GM12878 (cell line): ENCODE results near the gene GRIFIN. TPM values are rescaled to one million over a fixed set of nuclear protein-coding genes. Genes with fewer than 3 reads are reported as not detected.

ENCODE experiments used
- ATAC-seq: fragments of 200-7000 bp; cut with Tn5 transposase; 3 replicates; pipeline ENCODE4 v1.9.1; 2020; ENCODE audit warnings: mild to moderate bottlenecking, moderate library complexity
- BruUV-seq: library from RNA; stranded (reverse); fragments of 400-500 nt; replicated peaks from 2 replicates; lab custom pipeline; 2021; lab: Mats Ljungman, UMichigan
- CTCF ChIA-PET: fragments of 300-600 bp; sonication (Branson Sonifier 250); formaldehyde crosslinking; extraction: SDS; loops from one replicate; lab custom pipeline; 2021; ENCODE audit warnings: inconsistent platforms; lab: Yijun Ruan, JAX
- POLR2A ChIA-PET: fragments of 350-600 bp; formaldehyde crosslinking; extraction: SDS; loops from one replicate; lab custom pipeline; 2021; ENCODE audit warnings: inconsistent platforms; lab: Charles Lee
- RAD21 ChIA-PET: fragments of 300-600 bp; sonication (Branson Sonifier 250); formaldehyde crosslinking; loops from one replicate; lab custom pipeline; 2023; ENCODE audit warnings: antibody characterized with exemption; ENCODE audit not compliant: unreplicated experiment; lab: Charles Lee
- SMC1A ChIA-PET: fragments of 300-600 bp; sonication (Branson Sonifier 250); formaldehyde crosslinking; loops from one replicate; lab custom pipeline; 2023; ENCODE audit not compliant: unreplicated experiment, uncharacterized antibody; lab: Charles Lee
- DNase-seq: peaks from one replicate; pipeline ENCODE4 v3.0.0-alpha.2; 2011; ENCODE audit warnings: low read depth, low spot score
- FAIRE-seq: peaks from 3 replicates; lab custom pipeline; 2011; peaks lifted over from hg19 to GRCh38; lab: Jason Lieb, UNC
- H2AFZ ChIP-seq: 2 replicates; pipeline ENCODE4 v1.6.0; 2011; ENCODE audit warnings: low read depth, low read length, control low read depth; ENCODE audit not compliant: control insufficient read depth
- H3K27ac ChIP-seq: 2 replicates; pipeline ENCODE4 v1.5.1; 2011; ENCODE audit warnings: control low read depth; ENCODE audit not compliant: control insufficient read depth, insufficient read depth
- H3K27me3 ChIP-seq, 2 experiments: replicated peaks in 1 of 2; 2 replicates each; pipeline versions ENCODE4 v1.6.0 to v1.6.1; 2011; ENCODE audit warnings: low read length in 1 of 2; ENCODE audit not compliant: control insufficient read depth in 2 of 2, insufficient read depth in 2 of 2
- H3K36me3 ChIP-seq, 2 experiments: 2 replicates each; pipeline ENCODE4 v1.5.1; 2011; ENCODE audit warnings: low read length in 1 of 2; ENCODE audit not compliant: control insufficient read depth in 2 of 2, insufficient read depth in 2 of 2
- H3K4me1 ChIP-seq: 2 replicates; pipeline ENCODE4 v1.6.1; 2011; ENCODE audit warnings: mild to moderate bottlenecking, low read length, moderate library complexity, mixed read lengths; ENCODE audit not compliant: control insufficient read depth, insufficient read depth
- H3K4me2 ChIP-seq: 2 replicates; pipeline ENCODE4 v1.6.0; 2011; ENCODE audit warnings: control low read depth; ENCODE audit not compliant: control insufficient read depth, insufficient read depth
- H3K4me3 ChIP-seq: fragments of 200-600 bp; sonication (generic); 2 replicates; pipeline ENCODE4 v1.5.1; 2016
- H3K79me2 ChIP-seq: 2 replicates; pipeline ENCODE4 v1.6.0; 2011; ENCODE audit warnings: low read length; ENCODE audit not compliant: control insufficient read depth, insufficient read depth
- H3K9ac ChIP-seq: 2 replicates; pipeline ENCODE4 v1.8.0; 2011; ENCODE audit warnings: low read length, control low read depth, mixed read lengths; ENCODE audit not compliant: control insufficient read depth, insufficient read depth
- H3K9me3 ChIP-seq: replicated peaks from 3 replicates; pipeline ENCODE4 v1.5.1; 2011; ENCODE audit warnings: mild to moderate bottlenecking, low read length; ENCODE audit not compliant: control insufficient read depth, insufficient read depth
- H4K20me1 ChIP-seq: 2 replicates; pipeline ENCODE4 v1.6.0; 2011; ENCODE audit not compliant: control insufficient read depth, insufficient read depth
- CHD2 ChIP-seq: IDR thresholded peaks from 2 replicates; pipeline ENCODE4 v1.6.1; 2011; ENCODE audit warnings: low read depth, low read length, improper control_type of control experiment, borderline replicate concordance
- EP300 ChIP-seq, 2 experiments: fragments of 150-350 bp in 1 of 2; IDR thresholded peaks; 2 replicates each; pipeline ENCODE4 v1.6.1; 2011 to 2012; ENCODE audit warnings: low read depth in 2 of 2, low read length in 2 of 2, borderline replicate concordance in 1 of 2, improper control_type of control experiment in 1 of 2, inconsistent platforms in 1 of 2; ENCODE audit not compliant: control insufficient read depth in 1 of 2
- FOXM1 ChIP-seq: IDR thresholded peaks from 2 replicates; pipeline ENCODE4 v1.6.1; 2012; ENCODE audit warnings: low read depth, mild to moderate bottlenecking, inconsistent platforms, low read length, moderate library complexity
- HDAC2 ChIP-seq: fragments of 200-600 bp; sonication (generic); IDR thresholded peaks from 2 replicates; pipeline ENCODE4 v1.6.1; 2017
- IRF3 ChIP-seq: fragments of 450-650 bp; IDR thresholded peaks from 2 replicates; pipeline ENCODE4 v1.6.1; 2014; ENCODE audit warnings: mild to moderate bottlenecking
- MAX ChIP-seq: IDR thresholded peaks from 2 replicates; pipeline ENCODE4 v1.6.1; 2012; ENCODE audit warnings: low read depth, low read length, improper control_type of control experiment
- YBX1 ChIP-seq: fragments of 450-650 bp; IDR thresholded peaks from 2 replicates; pipeline ENCODE4 v1.6.1; 2016; ENCODE audit warnings: antibody characterized with exemption
- ZBTB11 ChIP-seq: fragments of 450-650 bp; formaldehyde crosslinking; IDR thresholded peaks from 2 replicates; pipeline ENCODE4 v1.5.0; 2022; ENCODE audit warnings: mild to moderate bottlenecking, missing genetic modification characterization
- WGBS: methylation state at CpG from one replicate; pipeline ENCODE4 v1.1.6; 2016; ENCODE audit warnings: low lambda C conversion rate; ENCODE audit not compliant: insufficient replicate concordance, insufficient coverage; ENCODE audit errors: missing lambda C conversion rate; 5-methylcytosine and 5-hydroxymethylcytosine counted together
- in situ Hi-C: fragments of 300-500 bp; cut with MboI; formaldehyde crosslinking; loops from 9 replicates; pipeline ENCODE4 v1.14.3; 2018; ENCODE audit warnings: mixed read lengths
- intact Hi-C: fragments of 100-400 bp; cut with micrococcal nuclease; formaldehyde crosslinking; loops from one replicate; pipeline ENCODE4 v1.14.2; 2022; ENCODE audit not compliant: unreplicated experiment
- polyA plus RNA-seq, 11 experiments: library from polyadenylated mRNA; depleted of rRNA in 4 of 11; unstranded in 6 of 11; stranded (reverse) in 5 of 11; fragments of >200 nt; fragmentation: Nextera tagmentation in 4 of 11; fragmentation: Illumina TruSeq in 1 of 11; extraction: Ambion mirVana in 4 of 11; extraction: Trizol in 1 of 11; gene quantifications; 1 replicate in 1 of 11; 2 replicates in 10 of 11; pipeline versions ENCODE4 v1.2.1 to v1.2.3, GENCODE V29; 2011 to 2016; ENCODE audit warnings: inconsistent platforms in 2 of 11, missing spikeins in 2 of 11, low read depth in 1 of 11
- total RNA-seq, 4 experiments: library from RNA; depleted of rRNA in 3 of 4; stranded (reverse); fragments of >200 nt in 3 of 4; fragmentation: Illumina TruSeq in 1 of 4; extraction: Trizol in 1 of 4; gene quantifications; 2 replicates each; pipeline versions ENCODE4 v1.2.1 to v1.2.3, GENCODE V29; 2013 to 2021

Gene GRIFIN
- total and polyA plus RNA-seq, 10 of the 15 experiments (the other 5 are each of a cell fraction or from before 2014, with no cell fraction given), result not detected

- Histone ChIP-seq H3K4me3 (no peak overlapping the region), H3K4me1 (peaks cover 7% of the 10 kb centered on the region), H3K4me2 (no peak overlapping the region), H4K20me1 (no peaks in the 10 kb centered on the region), H3K27me3 (no peaks in the 10 kb centered on the region), H3K79me2 (no peaks in the 10 kb centered on the region), H3K36me3 (no peaks in the 10 kb centered on the region), H3K9me3 (no peaks in the 10 kb centered on the region), H2AFZ (no peak overlapping the region), H3K27ac (no peak overlapping the region), H3K9ac (no peak overlapping the region)
- no peak for FAIRE-seq
- TF ChIP-seq FOXM1, result no peak
- TF ChIP-seq YBX1, result no peak
- ChIA-PET RAD21 (interaction anchor here (0.6 to 4.9 kb wide), 8 partner anchors 19 to 259 kb away, joined by 3 to 42 read pairs (median 6); no protein-coding TSS in a partner anchor), POLR2A (interaction anchor here (0.5 to 2.8 kb wide), 2 partner anchors 18 to 798 kb away, joined by 3 to 8 read pairs; no protein-coding TSS in a partner anchor), CTCF (interaction anchor here (0.6 to 4.4 kb wide), 14 partner anchors 9 to 259 kb away, joined by 3 to 114 read pairs (median 4); no protein-coding TSS in a partner anchor), SMC1A (interaction anchor here (1.1 to 3.1 kb wide), 5 partner anchors 10 to 260 kb away, joined by 3 to 21 read pairs (median 5); no protein-coding TSS in a partner anchor)
- intact Hi-C loops (loop anchor here (1.0 to 2.0 kb wide), 2 partner anchors 18 to 231 kb away; no protein-coding TSS in a partner anchor), in situ Hi-C loops (no loop called here)
- DNase-seq, result no peak
- WGBS, result 49% methylated on average over 28 of the region's 32 CpGs
- no TSS peak for BruUV-seq
- no peak for ATAC-seq
These were observed 25.7 kb downstream of the GRIFIN start for GRCh38 chr7:2450198-2451107.

- RAD21 ChIA-PET, result no interaction called here
- intact Hi-C loops, result no loop called here
- H3K79me2 ChIP-seq, result no peaks in the 10 kb centered on the region
- POLR2A ChIA-PET, result no interaction called here
- H3K4me3 ChIP-seq, result no peak overlapping the region
- 43% methylated on average over 10 of the region's 10 CpGs for WGBS
- no TSS peak for BruUV-seq
- no peak overlapping the region for H3K27ac ChIP-seq
- SMC1A ChIA-PET, result no interaction called here
- ATAC-seq, result no peak
- DNase-seq, result no peak
- no peaks in the 10 kb centered on the region for H3K27me3 ChIP-seq
- H3K4me2 ChIP-seq, result no peak overlapping the region
- no peak overlapping the region for H3K9ac ChIP-seq
- no peaks in the 10 kb centered on the region for H3K36me3 ChIP-seq
- no peaks in the 10 kb centered on the region for H4K20me1 ChIP-seq
- in situ Hi-C loops, result no loop called here
- CTCF ChIA-PET, result interaction anchor here (0.6 kb wide), 1 partner anchor 150 kb away, joined by 3 read pairs; no protein-coding TSS in a partner anchor
- no peak for FAIRE-seq
- H3K4me1 ChIP-seq, result peaks cover 2% of the 10 kb centered on the region
- H2AFZ ChIP-seq, result no peak overlapping the region
- H3K9me3 ChIP-seq, result no peaks in the 10 kb centered on the region
- TF ChIP-seq HDAC2 (no peak), MAX (no peak), EP300 (IDR thresholded peaks at IDR 0.05; ENCODE audit: borderline replicate concordance in 1 of 2, control insufficient read depth in 1 of 2, low read depth in 2 of 2, low read length in 2 of 2) (no peak), ZBTB11 (CRISPR knock-in tag) (no peak), IRF3 (no peak), CHD2 (no peak)
These were observed 29.5 kb downstream of the GRIFIN start for GRCh38 chr7:2446676-2447075.
